OCI-LY1 (cell line): ENCODE results near the gene DHX58.

Experiments
- H2AFZ ChIP-seq: fragments of 200-600 bp; sonication (generic), shearing (Covaris generic); 2 replicates; pipeline ENCODE4 v1.6.0; 2014; ENCODE audit warnings: antibody characterized with exemption, mild to moderate bottlenecking, low read length
- H3F3A ChIP-seq: fragments of 200-600 bp; sonication (generic), shearing (Covaris generic); 2 replicates; pipeline ENCODE4 v1.6.0; 2014; ENCODE audit warnings: mild to moderate bottlenecking, antibody characterized with exemption, low read length, moderate library complexity; ENCODE audit not compliant: insufficient read depth
- H3K27ac ChIP-seq: fragments of 200-600 bp; sonication (generic); 2 replicates; pipeline ENCODE4 v1.5.1; 2014; ENCODE audit warnings: low read length, mixed run types, mild to moderate bottlenecking, low read depth; ENCODE audit not compliant: poor library complexity, severe bottlenecking
- H3K27me3 ChIP-seq: fragments of 200-600 bp; sonication (generic); 2 replicates; pipeline ENCODE4 v1.6.0; 2014; ENCODE audit warnings: antibody characterized with exemption, mild to moderate bottlenecking, low read length, moderate library complexity; ENCODE audit not compliant: insufficient read depth
- H3K36me3 ChIP-seq: fragments of 200-600 bp; sonication (generic); 2 replicates; pipeline ENCODE4 v1.6.1; 2014; ENCODE audit warnings: mild to moderate bottlenecking, antibody characterized with exemption, low read length, moderate library complexity, mixed read lengths; ENCODE audit not compliant: insufficient read depth
- H3K4me1 ChIP-seq: fragments of 200-600 bp; sonication (generic); 2 replicates; pipeline ENCODE4 v1.5.1; 2014; ENCODE audit warnings: mild to moderate bottlenecking, low read length, moderate library complexity; ENCODE audit not compliant: insufficient read depth, severe bottlenecking
- H3K4me2 ChIP-seq: fragments of 200-600 bp; sonication (generic), shearing (Covaris generic); 2 replicates; pipeline ENCODE4 v1.6.1; 2014; ENCODE audit warnings: low read length
- H3K4me3 ChIP-seq: fragments of 200-600 bp; sonication (generic); 2 replicates; pipeline ENCODE4 v1.5.1; 2014; ENCODE audit warnings: low read length, low read depth, mild to moderate bottlenecking, mixed read lengths; ENCODE audit not compliant: poor library complexity, severe bottlenecking
- H3K79me2 ChIP-seq: fragments of 200-600 bp; shearing (Covaris generic); 2 replicates; pipeline ENCODE4 v1.6.1; 2016; ENCODE audit warnings: mixed run types, low read length, mixed read lengths; ENCODE audit not compliant: insufficient read depth
- H3K9ac ChIP-seq: fragments of 200-600 bp; sonication (generic), shearing (Covaris generic); 2 replicates; pipeline ENCODE4 v1.6.1; 2014; ENCODE audit warnings: mild to moderate bottlenecking, low read length, mixed read lengths
- H3K9me2 ChIP-seq: fragments of 200-600 bp; sonication (generic), shearing (Covaris generic); 2 replicates; pipeline ENCODE4 v1.6.1; 2014; ENCODE audit warnings: low read depth, mild to moderate bottlenecking, low read length, mixed read lengths
- H3K9me3 ChIP-seq: fragments of 200-600 bp; shearing (Covaris generic); 2 replicates; pipeline ENCODE4 v1.6.1; 2014; ENCODE audit warnings: low read length, mixed read lengths
- H4K20me1 ChIP-seq: fragments of 200-600 bp; sonication (generic), shearing (Covaris generic); 2 replicates; pipeline ENCODE4 v1.6.0; 2016; ENCODE audit warnings: mild to moderate bottlenecking, low read length; ENCODE audit not compliant: insufficient read depth
- EZH2 ChIP-seq: fragments of 200-600 bp; sonication (generic), shearing (Covaris generic); IDR thresholded peaks from 2 replicates; pipeline ENCODE4 v1.8.0; 2017; ENCODE audit warnings: borderline replicate concordance, mixed run types, mild to moderate bottlenecking, antibody characterized with exemption, low read length, moderate library complexity, mixed read lengths
- TF ChIP-seq, protein P1 (sequence below): fragments of 200-600 bp; sonication (generic), shearing (Covaris generic); IDR thresholded peaks from 2 replicates; pipeline ENCODE4 v1.5.1; 2017; ENCODE audit warnings: mild to moderate bottlenecking, antibody characterized with exemption, low read length, moderate library complexity, mixed read lengths

The DHX58 gene

GRCh38 chr17:42116705-42117396, 4.3 kb upstream of the DHX58 start:
- Histone ChIP-seq H3K4me2 (no peak overlapping the region), H3K9me2 (no peaks in the 10 kb centered on the region), H3K27me3 (no peaks in the 10 kb centered on the region), H4K20me1 (no peaks in the 10 kb centered on the region), H3F3A (no peaks in the 10 kb centered on the region), H3K9me3 (no peaks in the 10 kb centered on the region), H3K9ac (no peak overlapping the region), H3K4me1 (peaks cover 62% of the 10 kb centered on the region), H3K27ac (peak overlapping the region; percentile 80), H3K36me3 (peaks cover 39% of the 10 kb centered on the region; the same call in 1 of the 2 replicates), H2AFZ (no peak overlapping the region), H3K4me3 (no peak overlapping the region), H3K79me2 (no peaks in the 10 kb centered on the region)
- TF ChIP-seq, protein P1, sequence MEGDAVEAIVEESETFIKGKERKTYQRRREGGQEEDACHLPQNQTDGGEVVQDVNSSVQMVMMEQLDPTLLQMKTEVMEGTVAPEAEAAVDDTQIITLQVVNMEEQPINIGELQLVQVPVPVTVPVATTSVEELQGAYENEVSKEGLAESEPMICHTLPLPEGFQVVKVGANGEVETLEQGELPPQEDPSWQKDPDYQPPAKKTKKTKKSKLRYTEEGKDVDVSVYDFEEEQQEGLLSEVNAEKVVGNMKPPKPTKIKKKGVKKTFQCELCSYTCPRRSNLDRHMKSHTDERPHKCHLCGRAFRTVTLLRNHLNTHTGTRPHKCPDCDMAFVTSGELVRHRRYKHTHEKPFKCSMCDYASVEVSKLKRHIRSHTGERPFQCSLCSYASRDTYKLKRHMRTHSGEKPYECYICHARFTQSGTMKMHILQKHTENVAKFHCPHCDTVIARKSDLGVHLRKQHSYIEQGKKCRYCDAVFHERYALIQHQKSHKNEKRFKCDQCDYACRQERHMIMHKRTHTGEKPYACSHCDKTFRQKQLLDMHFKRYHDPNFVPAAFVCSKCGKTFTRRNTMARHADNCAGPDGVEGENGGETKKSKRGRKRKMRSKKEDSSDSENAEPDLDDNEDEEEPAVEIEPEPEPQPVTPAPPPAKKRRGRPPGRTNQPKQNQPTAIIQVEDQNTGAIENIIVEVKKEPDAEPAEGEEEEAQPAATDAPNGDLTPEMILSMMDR = peak; percentile 93
- TF ChIP-seq EZH2 = no peak

GRCh38 chr17:42114118-42114517, 1.6 kb upstream of the DHX58 start:
- Histone ChIP-seq H3K4me3 (no peak overlapping the region), H3K9me3 (no peaks in the 10 kb centered on the region), H3K4me2 (no peak overlapping the region), H3K27ac (no peak overlapping the region), H3K4me1 (peaks cover 56% of the 10 kb centered on the region), H3F3A (no peaks in the 10 kb centered on the region), H4K20me1 (no peaks in the 10 kb centered on the region), H3K79me2 (no peaks in the 10 kb centered on the region), H2AFZ (no peak overlapping the region), H3K36me3 (peaks cover 36% of the 10 kb centered on the region; the same call in 1 of the 2 replicates), H3K9ac (no peak overlapping the region), H3K9me2 (no peaks in the 10 kb centered on the region), H3K27me3 (no peaks in the 10 kb centered on the region)
- TF ChIP-seq, protein P1 = no peak
- no peak for TF ChIP-seq EZH2

DNA sequence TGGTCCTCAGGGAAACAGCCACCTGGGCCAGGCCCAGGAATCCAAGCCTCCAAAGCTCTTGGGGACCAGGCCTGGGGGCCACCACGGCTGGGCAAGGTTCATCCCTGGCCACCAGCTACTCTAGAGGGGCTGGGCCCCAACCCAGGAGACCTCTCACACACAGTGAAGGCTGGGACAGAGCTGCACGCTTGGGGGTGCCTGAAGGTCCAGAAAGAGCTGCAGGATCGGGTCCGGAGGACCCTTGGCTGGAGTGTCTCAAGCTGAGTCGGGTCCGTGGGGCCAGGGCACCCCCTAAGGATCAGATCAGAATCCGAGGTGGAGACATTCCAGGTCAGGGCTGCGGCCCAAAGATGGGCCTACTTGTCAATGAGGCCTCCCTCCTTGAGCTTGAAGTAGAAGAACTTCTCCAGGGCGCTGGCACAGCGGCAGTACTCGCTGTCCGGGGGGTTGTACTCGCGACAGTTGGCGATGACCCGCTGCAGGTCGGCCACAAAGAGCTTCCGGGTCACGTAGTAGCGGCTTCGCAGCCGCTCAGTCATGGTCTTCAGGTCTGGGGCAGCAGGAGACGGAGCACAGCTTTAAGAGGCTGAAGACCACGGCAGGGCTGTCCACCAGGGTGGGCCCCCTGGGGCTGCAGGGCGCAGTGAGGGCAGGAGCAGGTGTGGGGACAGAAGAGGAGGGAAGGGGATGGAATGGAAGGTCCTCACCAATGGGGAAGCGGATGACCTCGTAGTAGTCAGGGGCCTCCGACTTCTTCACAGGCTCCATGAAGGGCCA, 967 bp upstream of the DHX58 start:
- H3K27ac ChIP-seq = peak overlapping the region; percentile 71

More for the DNA sequence above, 967 bp upstream of the DHX58 start:
- H2AFZ ChIP-seq = no peak overlapping the region
- TF ChIP-seq EZH2 = no peak
- TF ChIP-seq, protein P1 = no peak
- H3K4me3 ChIP-seq = peak overlapping the region; percentile 69
- no peaks in the 10 kb centered on the region for H3K9me3 ChIP-seq
- H3K9me2 ChIP-seq = no peaks in the 10 kb centered on the region
- H3K4me1 ChIP-seq = peaks cover 55% of the 10 kb centered on the region
- H3K4me2 ChIP-seq = peak overlapping the region; percentile 91
- peaks cover 35% of the 10 kb centered on the region; the same call in 1 of the 2 replicates for H3K36me3 ChIP-seq
- no peaks in the 10 kb centered on the region for H3K79me2 ChIP-seq
- H3K27me3 ChIP-seq = no peaks in the 10 kb centered on the region
- H3K9ac ChIP-seq = peak overlapping the region; percentile 82; the same call in 1 of the 2 replicates
- no peaks in the 10 kb centered on the region for H4K20me1 ChIP-seq
- no peaks in the 10 kb centered on the region for H3F3A ChIP-seq
